GM12891 (cell line): Measurements from ENCODE around the gene SOD2.

Experiments used
- POLR2A ChIP-seq: IDR thresholded peaks from 2 replicates; pipeline ENCODE4 v1.6.1; 2011; ENCODE audit warnings: low read depth, low read length, control low read depth
- POLR2AphosphoS5 ChIP-seq: IDR thresholded peaks from 2 replicates; pipeline ENCODE4 v1.6.1; 2011; ENCODE audit warnings: low read depth, low read length, control low read depth
- POU2F2 ChIP-seq: IDR thresholded peaks from 2 replicates; pipeline ENCODE4 v1.6.1; 2011; ENCODE audit warnings: low read depth, mild to moderate bottlenecking, control low read depth, low read length, moderate library complexity
- SPI1 ChIP-seq: IDR thresholded peaks from 2 replicates; pipeline ENCODE4 v1.6.1; 2011; ENCODE audit warnings: low read depth, low read length, control low read depth
- TAF1 ChIP-seq: IDR thresholded peaks from 2 replicates; pipeline ENCODE4 v1.6.1; 2011; ENCODE audit warnings: low read depth, low read length, control low read depth

DNA sequence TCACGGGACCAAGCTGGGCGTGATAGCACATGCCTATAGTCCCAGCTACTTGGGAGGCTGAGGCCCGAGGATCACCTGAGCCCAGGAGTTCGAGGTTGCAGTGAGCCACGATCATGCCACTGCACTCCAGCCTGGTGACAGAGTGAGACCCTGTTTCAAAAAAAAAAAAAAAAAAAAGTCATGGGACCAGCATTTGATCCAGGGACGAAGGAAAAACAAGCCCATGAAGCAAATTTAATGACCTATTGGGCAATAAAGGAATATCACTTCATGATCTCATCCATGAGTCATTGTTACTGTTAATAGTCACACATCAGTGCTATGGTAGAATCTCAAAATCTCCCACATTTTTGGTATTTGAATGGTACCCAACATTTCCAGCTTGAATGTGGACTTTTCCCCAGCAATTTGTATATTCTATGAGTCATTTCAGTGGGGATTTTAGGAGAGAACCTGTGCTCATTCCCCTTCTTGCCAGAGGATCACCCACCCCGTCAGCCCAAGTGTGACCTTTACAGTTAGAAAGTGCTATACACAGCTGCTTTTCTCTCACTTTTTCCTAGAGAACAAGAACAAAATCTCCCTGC is 8.5 kb upstream of the SOD2 start:
- TF ChIP-seq POLR2A: no peak
- TF ChIP-seq POLR2AphosphoS5: no peak
- TF ChIP-seq SPI1: no peak
- TF ChIP-seq TAF1: no peak
- no peak for TF ChIP-seq POU2F2
